Progenitor cell of endocrine pancreas (in vitro differentiated cells): ENCODE data around the gene SCNN1B. TPM values are rescaled to one million over a fixed set of nuclear protein-coding genes. Genes with fewer than 3 reads are reported as not detected.

Source experiments
- DNase-seq: peaks from one replicate; pipeline ENCODE4 v3.0.0; 2021; ENCODE audit warnings: low spot score; ENCODE audit not compliant: unreplicated experiment
- H3K27ac Mint-ChIP-seq: 2 replicates; pipeline ENCODE4 v1.8.0; 2021; ENCODE audit warnings: mild to moderate bottlenecking, moderate library complexity, mixed read lengths
- H3K27me3 Mint-ChIP-seq: 2 replicates; pipeline ENCODE4 v1.8.0; 2021; ENCODE audit warnings: mixed read lengths
- H3K36me3 Mint-ChIP-seq: 2 replicates; pipeline ENCODE4 v1.8.0; 2022; ENCODE audit warnings: mixed read lengths; ENCODE audit not compliant: insufficient read depth
- H3K4me1 Mint-ChIP-seq: 2 replicates; pipeline ENCODE4 v1.8.0; 2021; ENCODE audit warnings: low read depth, mixed read lengths
- H3K4me3 Mint-ChIP-seq: 2 replicates; pipeline ENCODE4 v1.8.0; 2021; ENCODE audit warnings: low read depth, mild to moderate bottlenecking, moderate library complexity, mixed read lengths
- H3K9me3 Mint-ChIP-seq: 2 replicates; pipeline ENCODE4 v1.8.0; 2021; ENCODE audit warnings: low read depth, mixed read lengths
- total RNA-seq: library from RNA; stranded (reverse); gene quantifications from 2 replicates; pipeline ENCODE4 v1.2.1, GENCODE V29; 2021
- TF ChIP-seq, protein P1 (sequence below): fragments of 200-600 bp; sonication (generic); IDR thresholded peaks from one replicate; pipeline ENCODE4 v1.5.0; 2021; ENCODE audit warnings: antibody characterized with exemption, mild to moderate bottlenecking; ENCODE audit not compliant: unreplicated experiment

The SCNN1B gene
- total RNA-seq, 1 donor from 2014 or later: not detected

DNA sequence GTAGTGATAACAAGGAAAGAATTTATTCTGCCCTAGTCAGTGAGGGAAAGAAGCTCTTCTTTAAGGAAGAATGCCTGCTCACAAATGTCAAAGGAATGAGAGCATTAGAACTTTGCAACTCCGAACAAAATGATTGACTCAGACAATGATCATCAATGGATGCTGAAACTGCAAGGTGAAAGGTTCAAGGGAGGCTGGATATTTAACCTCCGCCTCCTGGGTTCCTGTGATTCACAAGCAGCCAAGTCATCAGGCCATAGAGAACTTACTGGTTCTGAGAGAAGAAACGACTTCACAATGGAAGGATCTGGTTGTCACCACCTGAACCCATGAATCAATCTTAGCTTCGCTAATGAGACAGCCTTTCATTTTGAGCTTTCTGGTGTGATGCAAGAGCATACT lies 16.0 kb upstream of the SCNN1B start:
- no peak overlapping the region for H3K27ac Mint-ChIP-seq
- DNase-seq: no peak
- no peak overlapping the region for H3K4me3 Mint-ChIP-seq
- H3K27me3 Mint-ChIP-seq: peaks cover 5% of the 10 kb centered on the region
- H3K9me3 Mint-ChIP-seq: no peaks in the 10 kb centered on the region
- H3K4me1 Mint-ChIP-seq: no peaks in the 10 kb centered on the region
- TF ChIP-seq, protein P1, sequence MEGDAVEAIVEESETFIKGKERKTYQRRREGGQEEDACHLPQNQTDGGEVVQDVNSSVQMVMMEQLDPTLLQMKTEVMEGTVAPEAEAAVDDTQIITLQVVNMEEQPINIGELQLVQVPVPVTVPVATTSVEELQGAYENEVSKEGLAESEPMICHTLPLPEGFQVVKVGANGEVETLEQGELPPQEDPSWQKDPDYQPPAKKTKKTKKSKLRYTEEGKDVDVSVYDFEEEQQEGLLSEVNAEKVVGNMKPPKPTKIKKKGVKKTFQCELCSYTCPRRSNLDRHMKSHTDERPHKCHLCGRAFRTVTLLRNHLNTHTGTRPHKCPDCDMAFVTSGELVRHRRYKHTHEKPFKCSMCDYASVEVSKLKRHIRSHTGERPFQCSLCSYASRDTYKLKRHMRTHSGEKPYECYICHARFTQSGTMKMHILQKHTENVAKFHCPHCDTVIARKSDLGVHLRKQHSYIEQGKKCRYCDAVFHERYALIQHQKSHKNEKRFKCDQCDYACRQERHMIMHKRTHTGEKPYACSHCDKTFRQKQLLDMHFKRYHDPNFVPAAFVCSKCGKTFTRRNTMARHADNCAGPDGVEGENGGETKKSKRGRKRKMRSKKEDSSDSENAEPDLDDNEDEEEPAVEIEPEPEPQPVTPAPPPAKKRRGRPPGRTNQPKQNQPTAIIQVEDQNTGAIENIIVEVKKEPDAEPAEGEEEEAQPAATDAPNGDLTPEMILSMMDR: no peak
- no peaks in the 10 kb centered on the region for H3K36me3 Mint-ChIP-seq

DNA sequence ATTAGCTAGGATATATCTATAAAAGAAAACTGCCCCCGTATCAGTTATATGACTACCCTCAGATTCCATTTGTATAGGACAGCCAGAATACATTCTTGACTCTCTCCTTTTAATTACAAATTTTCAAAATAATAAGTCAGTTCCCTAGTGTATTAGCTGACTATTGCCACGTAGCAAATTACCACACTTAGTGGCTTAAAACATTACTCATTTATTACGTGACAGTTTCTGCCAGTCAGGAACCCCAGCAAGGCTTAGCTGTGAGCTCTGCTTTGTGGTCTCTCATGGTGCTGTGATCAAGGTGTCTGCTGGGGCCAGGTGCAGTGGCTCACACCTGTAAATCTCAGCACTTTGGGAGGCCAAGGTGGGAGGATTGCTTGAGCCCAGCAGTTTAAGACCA lies 13.9 kb upstream of the SCNN1B start:
- no peaks in the 10 kb centered on the region for H3K36me3 Mint-ChIP-seq
- no peak overlapping the region for H3K27ac Mint-ChIP-seq
- no peaks in the 10 kb centered on the region for H3K9me3 Mint-ChIP-seq
- DNase-seq: no peak
- no peak overlapping the region for H3K4me3 Mint-ChIP-seq
- no peaks in the 10 kb centered on the region for H3K4me1 Mint-ChIP-seq
- TF ChIP-seq, protein P1: no peak
- peaks cover 5% of the 10 kb centered on the region for H3K27me3 Mint-ChIP-seq

DNA sequence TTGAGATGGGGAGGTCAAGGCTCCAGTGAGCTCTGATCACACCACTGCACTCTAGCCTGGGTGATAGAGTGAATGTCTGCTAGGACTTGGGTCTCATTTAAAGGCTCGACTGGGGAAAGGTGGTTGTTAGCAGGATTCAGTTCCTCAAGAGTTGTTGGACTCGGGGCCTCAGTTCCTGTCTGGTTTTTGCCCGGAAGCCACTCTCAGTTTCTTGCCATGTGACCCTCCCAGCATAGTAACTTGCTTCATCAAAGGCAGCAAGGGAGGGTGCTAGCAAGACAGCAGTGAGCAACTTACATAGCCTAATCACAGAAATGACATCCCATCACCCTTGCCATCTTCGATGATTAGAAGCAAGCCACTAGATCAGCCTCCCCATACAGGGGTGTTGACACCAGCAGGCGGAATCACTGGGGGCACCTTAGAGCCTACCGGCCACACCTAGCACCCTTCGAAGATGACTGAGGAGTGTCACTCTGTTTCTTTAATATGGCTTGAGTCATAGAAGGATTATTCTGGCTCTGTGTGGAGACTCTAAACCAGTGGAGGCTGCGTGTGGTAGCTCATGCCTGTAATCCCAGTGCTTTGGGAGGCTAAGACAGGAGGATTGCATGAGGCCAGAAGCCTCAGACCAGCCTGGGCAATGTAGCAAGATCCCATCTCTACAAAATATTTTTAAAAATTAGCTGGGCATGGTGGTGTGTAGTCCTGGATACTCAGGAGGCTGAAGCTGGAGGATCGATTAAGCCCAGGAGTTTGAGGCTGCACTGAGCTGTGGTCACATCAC lies 13.2 kb upstream of the SCNN1B start:
- Mint-ChIP-seq H3K9me3 (no peaks in the 10 kb centered on the region), H3K27me3 (peaks cover 5% of the 10 kb centered on the region), H3K4me1 (no peaks in the 10 kb centered on the region), H3K4me3 (no peak overlapping the region), H3K36me3 (no peaks in the 10 kb centered on the region), H3K27ac (no peak overlapping the region)
- TF ChIP-seq, protein P1: no peak
- DNase-seq: no peak

DNA sequence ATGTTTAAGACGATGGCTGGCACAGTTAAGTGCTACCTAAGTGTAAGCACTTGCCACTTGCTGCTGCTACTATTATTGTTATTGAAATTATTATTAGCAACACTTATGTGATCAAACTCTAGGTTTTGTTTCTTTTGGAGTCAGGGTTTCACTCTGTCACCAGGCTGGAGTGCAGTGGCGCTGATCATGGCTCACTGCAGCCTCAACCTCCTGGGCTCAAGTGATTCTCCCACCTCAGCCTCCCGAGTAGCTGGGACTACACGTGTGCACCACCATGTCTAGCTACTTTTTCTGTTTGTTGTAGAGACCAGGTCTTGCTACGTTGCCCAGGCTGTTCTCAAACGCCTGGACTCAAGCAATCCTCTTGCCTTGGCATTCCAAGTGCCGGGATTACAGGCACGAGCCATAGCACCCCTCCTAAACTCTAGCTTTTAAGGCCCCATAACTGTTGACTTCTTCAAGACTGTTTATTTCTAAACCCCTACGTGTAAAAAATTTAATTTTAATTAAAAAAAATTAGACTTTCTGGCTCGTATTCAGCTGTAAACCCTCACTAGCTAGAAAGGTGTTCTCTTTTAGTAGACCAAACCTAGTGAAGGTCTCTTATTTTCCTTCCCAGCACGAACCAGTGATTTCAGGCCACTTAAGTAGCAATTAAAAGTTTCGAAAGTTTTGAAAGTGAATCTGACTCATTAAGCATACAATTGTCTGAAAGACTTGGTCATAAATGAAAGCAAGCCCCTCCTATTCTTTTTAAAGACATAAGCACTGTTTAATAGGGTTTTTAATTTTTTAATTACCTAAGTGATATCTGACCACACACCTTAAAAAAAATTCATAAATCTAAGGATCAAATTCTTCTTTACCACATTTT lies 11.7 kb upstream of the SCNN1B start:
- Mint-ChIP-seq H3K4me3 (no peak overlapping the region), H3K27ac (no peak overlapping the region), H3K4me1 (no peaks in the 10 kb centered on the region), H3K36me3 (no peaks in the 10 kb centered on the region), H3K9me3 (no peaks in the 10 kb centered on the region), H3K27me3 (peaks cover 5% of the 10 kb centered on the region)
- no peak for DNase-seq
- TF ChIP-seq, protein P1: no peak

DNA sequence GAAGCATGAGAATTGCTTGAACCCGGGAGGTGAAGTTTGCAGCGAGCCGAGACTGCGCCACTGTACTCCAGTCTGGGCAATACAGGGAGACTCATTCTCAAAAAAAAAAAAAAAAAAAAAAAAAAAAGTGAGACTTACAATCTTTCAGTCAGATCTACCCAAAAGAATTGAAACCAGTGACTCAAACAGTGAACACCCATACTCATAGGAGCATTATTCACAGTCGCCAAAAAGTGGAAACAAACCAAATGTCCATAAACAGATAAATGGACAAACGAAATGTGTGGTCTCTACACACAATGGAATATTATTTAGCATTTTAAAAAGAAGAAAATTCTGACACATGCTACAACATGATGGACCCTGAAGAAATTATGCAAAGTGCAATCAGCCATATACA lies 9.1 kb upstream of the SCNN1B start:
- no peaks in the 10 kb centered on the region for H3K36me3 Mint-ChIP-seq
- DNase-seq: no peak
- H3K4me3 Mint-ChIP-seq: no peak overlapping the region
- H3K27ac Mint-ChIP-seq: no peak overlapping the region
- TF ChIP-seq, protein P1: no peak
- H3K27me3 Mint-ChIP-seq: peaks cover 15% of the 10 kb centered on the region
- H3K4me1 Mint-ChIP-seq: no peaks in the 10 kb centered on the region
- H3K9me3 Mint-ChIP-seq: no peaks in the 10 kb centered on the region
